Vagina (tissue), 2 donors: ENCODE data around the gene DIP2B.

Source experiments
- CTCF ChIP-seq, 3 experiments: fragments of 450-650 bp in 2 of 3; fragments of 200-600 bp in 1 of 3; sonication (generic) in 1 of 3; IDR thresholded peaks; one replicate each; pipeline ENCODE4 v1.5.1; 2017 to 2019; ENCODE audit warnings: antibody characterized with exemption in 3 of 3, mild to moderate bottlenecking in 2 of 3, moderate library complexity in 2 of 3
- POLR2AphosphoS5 ChIP-seq, 2 donors: sonication (generic); formaldehyde crosslinking; IDR thresholded peaks; one replicate each; pipeline ENCODE4 v1.9.0; 2017; ENCODE audit warnings: antibody characterized with exemption in 2 of 2, mild to moderate bottlenecking in 2 of 2, low read depth in 1 of 2; ENCODE audit not compliant: insufficient read depth in 1 of 2

- TF ChIP-seq CTCF (IDR thresholded peaks at IDR 0.05) (no peak), POLR2AphosphoS5 (IDR thresholded peaks at IDR 0.05; ENCODE audit: insufficient read depth in 1 of 2, low read depth in 1 of 2) (no peak)
Observed at GRCh38 chr12:50665609-50666008, 160.8 kb downstream of the DIP2B start.
